ENCODE results near the gene CYP24A1.

- TF ChIP-seq GATA3 (IDR thresholded peaks at IDR 0.05; ENCODE audit: low read depth, low read length), result no peak
- no peak for TF ChIP-seq GATA2 (IDR thresholded peaks at IDR 0.05; ENCODE audit: low read depth, low read length)
Observed at GRCh38 chr20:54103762-54104600, 69.8 kb downstream of the CYP24A1 start.
